Esophagus muscularis mucosa (tissue), 3 donors: ENCODE data around the gene GLS.

Experiments
- POLR2AphosphoS5 ChIP-seq, 2 donors: sonication (generic); formaldehyde crosslinking; IDR thresholded peaks; one replicate each; pipeline ENCODE4 v1.6.1; 2017; ENCODE audit warnings: antibody characterized with exemption in 2 of 2
- TF ChIP-seq, protein P1 (sequence below), 3 experiments: fragments of 200-600 bp in 2 of 3; fragments of 450-650 bp in 1 of 3; sonication (generic) in 2 of 3; IDR thresholded peaks; one replicate each; pipeline ENCODE4 v1.5.1; 2017 to 2019; ENCODE audit warnings: antibody characterized with exemption in 3 of 3, mild to moderate bottlenecking in 2 of 3, moderate library complexity in 1 of 3

DNA sequence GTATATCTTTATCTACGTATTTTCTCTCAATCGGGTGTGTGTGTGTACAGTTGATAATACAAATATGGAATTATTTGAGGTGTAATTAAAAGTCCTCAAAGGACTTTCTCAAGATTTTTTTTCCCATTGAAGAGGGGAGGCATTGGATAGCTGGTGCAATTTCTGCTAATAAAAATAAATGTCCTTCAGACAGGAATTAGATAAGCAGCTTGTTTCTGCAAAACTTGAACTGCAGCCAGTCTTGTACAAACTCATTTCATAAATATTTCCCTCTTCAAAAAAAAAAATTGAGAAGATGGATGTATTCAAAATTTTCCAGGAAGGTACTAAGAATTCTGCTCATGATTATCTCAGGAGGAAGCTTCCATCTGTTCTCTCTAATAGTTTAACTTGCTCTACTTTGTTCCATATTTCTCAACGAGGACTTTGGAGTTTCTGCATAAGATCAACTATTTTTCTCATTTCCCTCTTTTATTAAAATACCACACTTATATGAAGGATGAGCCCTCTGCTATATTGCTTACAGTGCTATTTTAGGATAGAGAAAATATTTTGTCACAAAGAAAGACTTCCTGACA is 33.0 kb upstream of the GLS start:
- TF ChIP-seq, protein P1, sequence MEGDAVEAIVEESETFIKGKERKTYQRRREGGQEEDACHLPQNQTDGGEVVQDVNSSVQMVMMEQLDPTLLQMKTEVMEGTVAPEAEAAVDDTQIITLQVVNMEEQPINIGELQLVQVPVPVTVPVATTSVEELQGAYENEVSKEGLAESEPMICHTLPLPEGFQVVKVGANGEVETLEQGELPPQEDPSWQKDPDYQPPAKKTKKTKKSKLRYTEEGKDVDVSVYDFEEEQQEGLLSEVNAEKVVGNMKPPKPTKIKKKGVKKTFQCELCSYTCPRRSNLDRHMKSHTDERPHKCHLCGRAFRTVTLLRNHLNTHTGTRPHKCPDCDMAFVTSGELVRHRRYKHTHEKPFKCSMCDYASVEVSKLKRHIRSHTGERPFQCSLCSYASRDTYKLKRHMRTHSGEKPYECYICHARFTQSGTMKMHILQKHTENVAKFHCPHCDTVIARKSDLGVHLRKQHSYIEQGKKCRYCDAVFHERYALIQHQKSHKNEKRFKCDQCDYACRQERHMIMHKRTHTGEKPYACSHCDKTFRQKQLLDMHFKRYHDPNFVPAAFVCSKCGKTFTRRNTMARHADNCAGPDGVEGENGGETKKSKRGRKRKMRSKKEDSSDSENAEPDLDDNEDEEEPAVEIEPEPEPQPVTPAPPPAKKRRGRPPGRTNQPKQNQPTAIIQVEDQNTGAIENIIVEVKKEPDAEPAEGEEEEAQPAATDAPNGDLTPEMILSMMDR (IDR thresholded peaks at IDR 0.05) = no peak
- no peak for TF ChIP-seq POLR2AphosphoS5 (IDR thresholded peaks at IDR 0.05)
